Ovary (tissue), 9 donors: ENCODE measurements around the gene ARHGAP23. TPM values are rescaled to one million over a fixed set of nuclear protein-coding genes. Genes with fewer than 3 reads are reported as not detected.

Experiments
- DNase-seq, 5 donors: peaks; one replicate each; pipeline ENCODE4 v3.0.0-alpha.2; 2019 to 2020
- H3K27ac ChIP-seq, 2 donors: fragments of 200-600 bp; one replicate each; pipeline versions ENCODE4 v1.5.1 to v1.8.0; 2019 to 2022
- H3K27me3 ChIP-seq: fragments of 200-600 bp; one replicate; pipeline ENCODE4 v1.8.0; 2022
- H3K36me3 ChIP-seq: fragments of 200-600 bp; sonication (generic); one replicate; pipeline ENCODE4 v1.5.1; 2019
- H3K4me1 ChIP-seq: one replicate; pipeline ENCODE4 v1.8.1; 2013; ENCODE audit warnings: mild to moderate bottlenecking, moderate library complexity; ENCODE audit not compliant: insufficient read depth
- H3K4me3 ChIP-seq: fragments of 200-600 bp; sonication (generic); one replicate; pipeline ENCODE4 v1.5.1; 2017
- H3K9me3 ChIP-seq, 2 donors: fragments of 200-600 bp in 1 of 2; sonication (generic) in 1 of 2; one replicate each; pipeline versions ENCODE4 v1.5.1 to v1.8.1; 2013 to 2019; ENCODE audit warnings: mild to moderate bottlenecking in 1 of 2, moderate library complexity in 1 of 2
- EP300 ChIP-seq: sonication (generic); formaldehyde crosslinking; IDR thresholded peaks from one replicate; pipeline ENCODE4 v1.6.1; 2017; ENCODE audit warnings: antibody characterized with exemption
- POLR2A ChIP-seq: fragments of 450-650 bp; IDR thresholded peaks from one replicate; pipeline ENCODE4 v1.6.1; 2017; ENCODE audit warnings: antibody characterized with exemption, mild to moderate bottlenecking, moderate library complexity
- WGBS, 3 donors: extraction: QIAGEN DNeasy Blood & Tissue Kit in 1 of 3; methylation state at CpG; one replicate each; pipeline versions ENCODE4 v1.1.5 to v1.1.7; 2013 to 2017; 5-methylcytosine and 5-hydroxymethylcytosine counted together
- intact Hi-C, 4 donors: fragments of 100-400 bp; cut with DNase I; formaldehyde crosslinking; loops; one replicate each; pipeline versions ENCODE4 v1.11.0 to v1.15.1; 2022 to 2023
- polyA plus RNA-seq, 2 donors: library from polyadenylated mRNA; stranded (reverse); fragments of 200-250 nt in 1 of 2; fragments of 350-450 nt in 1 of 2; fragmentation: Illumina TruSeq in 1 of 2; extraction: RNeasy Lipid Tissue Mini Kit (QIAGEN cat#74804) in 1 of 2; gene quantifications; one replicate each; pipeline ENCODE4 v1.2.3, GENCODE V29; 2013 to 2014
- total RNA-seq, 7 donors: library from RNA; depleted of rRNA in 2 of 7; stranded (reverse); fragments of >200 nt in 2 of 7; fragmentation: NEBNext Ultra II Directional in 3 of 7; extraction: Animal tissue kit (Norgen Biotek cat#: 25700) in 3 of 7; gene quantifications; one replicate each; pipeline versions ENCODE4 v1.1.0 to v1.2.4, GENCODE V29; 2016 to 2023
- TF ChIP-seq, protein P1 (sequence below), 3 donors: fragments of 450-650 bp in 2 of 3; fragments of 200-600 bp in 1 of 3; IDR thresholded peaks; one replicate each; pipeline versions ENCODE4 v1.5.1 to v1.8.0; 2016 to 2022; ENCODE audit warnings: antibody characterized with exemption in 3 of 3, mild to moderate bottlenecking in 1 of 3
- donor health status: DM: no; HTN: no; CAD: no; lungs with moderate emphysema.
- donor health status: DM: no; HTN: no; CAD: no.
- donor health status: Bipolar disorder and iron deficiency.
- donor health status: DM: yes; HTN: yes; CAD: no.
- donor health status: DM: no; HTN: no; CAD: no.
- donor health status: DM: yes; HTN: yes; CAD: no.

ARHGAP23 gene
- total and polyA plus RNA-seq, 9 donors, result 13.7 to 76.4 (median 45.3) TPM

DNA sequence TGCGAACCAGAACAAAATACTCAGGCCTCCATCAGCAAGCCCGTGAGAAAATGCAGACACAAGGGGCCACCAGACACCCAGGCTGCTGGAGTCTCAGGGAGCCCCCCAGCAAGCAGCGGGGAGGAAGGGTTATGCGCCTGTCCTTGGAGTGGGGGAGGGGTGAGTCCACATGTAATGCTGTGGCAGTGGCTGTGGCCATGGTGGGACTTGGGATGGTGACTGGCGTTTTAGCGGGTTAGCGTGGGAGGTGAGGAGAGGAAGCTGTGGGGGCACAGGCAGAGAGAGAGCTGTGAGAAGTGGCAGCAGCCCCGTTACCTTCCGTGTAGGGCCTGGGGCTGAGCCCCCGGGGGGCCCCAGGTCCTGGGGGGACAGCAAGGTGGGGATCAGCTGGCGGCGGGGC lies 119.2 kb downstream of the ARHGAP23 start:
- TF ChIP-seq, protein P1, sequence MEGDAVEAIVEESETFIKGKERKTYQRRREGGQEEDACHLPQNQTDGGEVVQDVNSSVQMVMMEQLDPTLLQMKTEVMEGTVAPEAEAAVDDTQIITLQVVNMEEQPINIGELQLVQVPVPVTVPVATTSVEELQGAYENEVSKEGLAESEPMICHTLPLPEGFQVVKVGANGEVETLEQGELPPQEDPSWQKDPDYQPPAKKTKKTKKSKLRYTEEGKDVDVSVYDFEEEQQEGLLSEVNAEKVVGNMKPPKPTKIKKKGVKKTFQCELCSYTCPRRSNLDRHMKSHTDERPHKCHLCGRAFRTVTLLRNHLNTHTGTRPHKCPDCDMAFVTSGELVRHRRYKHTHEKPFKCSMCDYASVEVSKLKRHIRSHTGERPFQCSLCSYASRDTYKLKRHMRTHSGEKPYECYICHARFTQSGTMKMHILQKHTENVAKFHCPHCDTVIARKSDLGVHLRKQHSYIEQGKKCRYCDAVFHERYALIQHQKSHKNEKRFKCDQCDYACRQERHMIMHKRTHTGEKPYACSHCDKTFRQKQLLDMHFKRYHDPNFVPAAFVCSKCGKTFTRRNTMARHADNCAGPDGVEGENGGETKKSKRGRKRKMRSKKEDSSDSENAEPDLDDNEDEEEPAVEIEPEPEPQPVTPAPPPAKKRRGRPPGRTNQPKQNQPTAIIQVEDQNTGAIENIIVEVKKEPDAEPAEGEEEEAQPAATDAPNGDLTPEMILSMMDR (IDR thresholded peaks at IDR 0.05), result no peak
- DNase-seq, result no peak
- intact Hi-C loops, result no loop called here
- H3K9me3 ChIP-seq, result no peaks in the 10 kb centered on the region
- 79 to 90% (median 80%) methylated on average over 12 of the region's 12 CpGs for WGBS, 3 donors
- H3K4me1 ChIP-seq, result no peaks in the 10 kb centered on the region
- no peaks in the 10 kb centered on the region for H3K27me3 ChIP-seq
- H3K36me3 ChIP-seq, result no peaks in the 10 kb centered on the region
- H3K4me3 ChIP-seq, result no peak overlapping the region
- no peak overlapping the region for H3K27ac ChIP-seq

DNA sequence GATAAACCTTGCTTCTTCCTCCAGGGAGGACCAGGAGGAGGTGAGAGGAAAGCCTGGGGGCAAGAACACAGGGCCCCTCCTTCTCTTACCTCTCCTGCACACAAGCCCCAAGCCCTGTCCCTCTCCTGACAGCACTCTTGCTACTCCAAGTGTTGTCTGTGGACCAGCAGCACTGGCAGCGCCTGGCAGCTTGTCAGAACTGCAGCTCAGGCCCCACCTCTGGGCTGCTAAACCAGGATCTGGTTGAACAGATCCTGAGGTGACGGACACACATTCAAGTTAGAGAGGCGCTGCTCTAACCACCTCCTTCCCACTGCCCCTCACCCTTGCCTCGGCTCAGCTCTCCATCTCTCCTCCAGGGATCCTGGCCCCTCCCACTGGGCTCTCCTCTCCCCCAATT lies 121.0 kb downstream of the ARHGAP23 start:
- Histone ChIP-seq H3K36me3 (no peaks in the 10 kb centered on the region), H3K9me3 (no peaks in the 10 kb centered on the region), H3K27me3 (no peaks in the 10 kb centered on the region), H3K4me1 (no peaks in the 10 kb centered on the region), H3K27ac (no peak overlapping the region), H3K4me3 (no peak overlapping the region)
- intact Hi-C loops, result no loop called here
- no peak for DNase-seq
- WGBS, 3 donors, result 74 to 87% (median 79%) methylated on average over 4 of the region's 4 CpGs
- TF ChIP-seq EP300, result no peak
- TF ChIP-seq, protein P1 (IDR thresholded peaks at IDR 0.05), result no peak
- TF ChIP-seq POLR2A, result no peak

DNA sequence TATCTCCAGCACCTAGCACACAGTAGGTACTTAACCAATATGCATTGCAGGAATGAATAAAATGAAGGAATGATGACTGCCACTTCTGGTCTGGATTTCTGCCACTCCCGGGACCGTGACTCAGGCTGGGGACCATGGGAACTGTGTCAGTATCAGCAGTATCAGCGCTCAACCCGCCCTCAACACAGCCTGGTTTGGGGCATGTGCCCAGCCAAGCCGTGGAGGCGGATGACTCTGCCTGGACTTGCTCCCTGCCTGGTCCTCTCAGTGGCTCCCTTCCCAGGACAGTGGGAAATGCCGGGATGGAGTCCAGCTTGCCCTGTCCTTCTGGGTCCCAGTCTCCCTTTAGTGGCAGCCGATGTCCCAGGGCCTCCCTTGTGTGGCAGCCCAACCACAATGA lies 122.4 kb downstream of the ARHGAP23 start:
- Histone ChIP-seq H3K4me3 (no peak overlapping the region), H3K27ac (no peak overlapping the region), H3K36me3 (no peaks in the 10 kb centered on the region), H3K9me3 (no peaks in the 10 kb centered on the region), H3K4me1 (no peaks in the 10 kb centered on the region), H3K27me3 (no peaks in the 10 kb centered on the region)
- no peak for DNase-seq
- intact Hi-C loops, result no loop called here
- TF ChIP-seq POLR2A, result no peak
- TF ChIP-seq, protein P1 (IDR thresholded peaks at IDR 0.05), result no peak
- no peak for TF ChIP-seq EP300
- 37 to 66% (median 43%) methylated on average over 7 to 8 of the region's 8 CpGs for WGBS, 3 donors

DNA sequence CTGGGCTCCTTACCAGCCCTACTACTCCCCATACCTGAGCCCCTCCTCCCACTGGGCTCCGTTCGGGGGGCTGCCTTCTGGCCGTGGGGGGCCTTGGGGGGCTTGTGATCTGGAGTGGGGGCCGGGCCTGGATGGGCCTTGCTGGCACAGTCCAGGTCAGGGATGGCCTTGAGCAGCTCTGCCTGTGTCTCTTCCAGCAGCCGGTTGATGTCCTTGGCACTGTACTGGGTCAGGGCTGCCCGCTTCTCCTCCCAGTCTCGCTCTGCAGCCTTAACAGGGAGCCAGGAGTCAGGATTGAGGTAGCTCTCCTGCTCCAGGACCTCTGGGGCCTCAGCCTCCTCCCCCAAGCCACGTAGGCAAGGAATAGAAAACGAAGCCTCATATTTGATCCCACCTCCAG lies 122.9 kb downstream of the ARHGAP23 start:
- Histone ChIP-seq H3K27me3 (no peaks in the 10 kb centered on the region), H3K36me3 (no peaks in the 10 kb centered on the region), H3K4me3 (no peak overlapping the region), H3K4me1 (no peaks in the 10 kb centered on the region), H3K27ac (no peak overlapping the region), H3K9me3 (no peaks in the 10 kb centered on the region)
- TF ChIP-seq, protein P1 (IDR thresholded peaks at IDR 0.05), result no peak
- intact Hi-C loops, result no loop called here
- no peak for DNase-seq
- WGBS, 3 donors, result 25 to 54% (median 31%) methylated on average over 9 of the region's 9 CpGs

DNA sequence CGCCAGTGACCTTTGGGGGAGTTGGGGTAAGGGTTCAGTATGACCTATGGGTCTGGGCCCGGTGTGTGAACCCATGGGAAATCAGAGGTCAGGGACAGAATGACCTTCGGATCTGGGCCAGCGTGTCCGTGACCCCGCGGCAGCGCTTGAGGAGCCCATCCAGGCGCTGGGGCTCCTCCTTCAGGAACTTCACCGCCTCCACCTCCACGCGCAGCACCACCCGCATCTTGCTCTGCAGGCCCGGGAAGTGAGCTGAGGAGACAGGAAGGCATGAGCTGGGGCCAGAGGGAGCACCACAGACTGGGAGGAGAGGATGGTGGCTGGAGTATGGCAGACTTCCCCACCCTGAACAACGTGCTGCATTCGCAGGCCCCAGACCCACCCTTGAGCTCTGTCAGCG lies 124.1 kb downstream of the ARHGAP23 start:
- Histone ChIP-seq H3K27me3 (no peaks in the 10 kb centered on the region), H3K9me3 (no peaks in the 10 kb centered on the region), H3K4me3 (no peak overlapping the region), H3K4me1 (no peaks in the 10 kb centered on the region), H3K36me3 (no peaks in the 10 kb centered on the region), H3K27ac (no peak overlapping the region)
- WGBS, 3 donors, result 85 to 92% (median 88%) methylated on average over 17 of the region's 17 CpGs
- no peak for TF ChIP-seq POLR2A
- no peak for DNase-seq
- intact Hi-C loops, result no loop called here
